ENCODE results near the gene NFKBIZ.

Gene NFKBIZ

GRCh38 chr3:101827211-101828174, 21.8 kb upstream of the NFKBIZ start:
- DNase-seq = peak; percentile 89 to 94 (median 93)

GRCh38 chr3:101828276-101828675, 21.0 kb upstream of the NFKBIZ start:
- no peak for DNase-seq

GRCh38 chr3:101828691-101829436, 20.4 kb upstream of the NFKBIZ start:
- peak in 3 of 4 experiments; percentile 37 to 51 (median 41) for DNase-seq

- DNase-seq = no peak
Measured at GRCh38 chr3:101829437-101829830, 19.9 kb upstream of the NFKBIZ start.

- peak in 3 of 4 experiments; percentile 16 to 45 (median 32) for DNase-seq
Measured at GRCh38 chr3:101829874-101830273, 19.4 kb upstream of the NFKBIZ start.

GRCh38 chr3:101833446-101833974, 15.8 kb upstream of the NFKBIZ start:
- DNase-seq = no peak

- DNase-seq = no peak
Measured at GRCh38 chr3:101835676-101836075, 13.6 kb upstream of the NFKBIZ start.

- DNase-seq = no peak
Measured at GRCh38 chr3:101836160-101836559, 13.2 kb upstream of the NFKBIZ start.

GRCh38 chr3:101836652-101837598, 12.4 kb upstream of the NFKBIZ start:
- peak; percentile 59 to 89 (median 80) for DNase-seq

- no peak for DNase-seq
Measured at GRCh38 chr3:101838691-101839090, 10.6 kb upstream of the NFKBIZ start.

GRCh38 chr3:101840066-101840465, 9.2 kb upstream of the NFKBIZ start:
- DNase-seq = no peak

- DNase-seq = no peak
Measured at GRCh38 chr3:101842245-101842934, 6.9 kb upstream of the NFKBIZ start.

- no peak for DNase-seq
Measured at GRCh38 chr3:101842935-101843330, 6.4 kb upstream of the NFKBIZ start.

- DNase-seq = no peak
Measured at GRCh38 chr3:101845425-101845824, 3.9 kb upstream of the NFKBIZ start.

GRCh38 chr3:101846709-101847108, 2.6 kb upstream of the NFKBIZ start:
- DNase-seq = no peak

GRCh38 chr3:101847328-101847727, 2.0 kb upstream of the NFKBIZ start:
- peak; percentile 21 to 75 (median 60) for DNase-seq

- DNase-seq = no peak
Measured at GRCh38 chr3:101848326-101848725, 988 bp upstream of the NFKBIZ start.

- DNase-seq = peak in 3 of 4 experiments; percentile 42 to 77 (median 63)
Measured at GRCh38 chr3:101849714-101850245, 466 bp downstream of the NFKBIZ start.

- peak; percentile 40 to 58 (median 49) for DNase-seq
Measured at GRCh38 chr3:101850246-101851051, 1.1 kb downstream of the NFKBIZ start.

Measured in suppressor macrophage (primary cell).